ENCODE data around the gene YLPM1. TPM values are rescaled to one million over a fixed set of nuclear protein-coding genes. Genes with fewer than 3 reads are reported as not detected.
"Not testable (repeated sequence)": the region's sequence is repeated elsewhere in the genome, so short reads cannot be mapped to it uniquely, and the experiment has no call there.

Gene YLPM1
- total and polyA plus RNA-seq, 2 experiments from 2014 or later: 39.6 to 50.2 TPM

DNA sequence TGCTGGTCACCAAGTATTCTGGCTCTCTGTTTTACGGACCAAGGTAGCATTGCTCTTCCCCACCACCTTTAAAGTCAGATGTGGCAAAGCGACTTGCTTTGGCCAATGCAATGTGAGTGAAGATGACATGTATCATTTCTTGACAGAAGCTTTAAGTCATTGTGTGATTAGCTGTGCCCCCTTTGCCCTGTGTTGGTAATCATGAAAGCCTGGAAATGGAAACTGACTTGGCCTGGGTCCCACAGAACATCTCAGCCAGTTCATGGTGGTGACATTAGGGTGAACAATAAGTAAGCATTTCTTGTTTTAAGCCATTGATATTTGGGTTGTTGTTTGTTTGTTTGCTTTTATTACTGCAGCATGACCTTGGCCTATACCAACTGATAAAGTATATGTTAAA is 15.9 kb upstream of the YLPM1 start:
- DNase-seq (ENCODE audit: low read depth in 1 of 2, low spot score in 1 of 2): no peak
- Histone ChIP-seq H3K4me1 (ENCODE audit: low read depth) (no peaks in the 10 kb centered on the region), H3K27ac (no peak overlapping the region), H3K4me3 (no peak overlapping the region), H3K9me3 (ENCODE audit: low read depth) (no peaks in the 10 kb centered on the region), H3K36me3 (no peaks in the 10 kb centered on the region), H3K27me3 (no peaks in the 10 kb centered on the region)
- TF ChIP-seq, protein P1, sequence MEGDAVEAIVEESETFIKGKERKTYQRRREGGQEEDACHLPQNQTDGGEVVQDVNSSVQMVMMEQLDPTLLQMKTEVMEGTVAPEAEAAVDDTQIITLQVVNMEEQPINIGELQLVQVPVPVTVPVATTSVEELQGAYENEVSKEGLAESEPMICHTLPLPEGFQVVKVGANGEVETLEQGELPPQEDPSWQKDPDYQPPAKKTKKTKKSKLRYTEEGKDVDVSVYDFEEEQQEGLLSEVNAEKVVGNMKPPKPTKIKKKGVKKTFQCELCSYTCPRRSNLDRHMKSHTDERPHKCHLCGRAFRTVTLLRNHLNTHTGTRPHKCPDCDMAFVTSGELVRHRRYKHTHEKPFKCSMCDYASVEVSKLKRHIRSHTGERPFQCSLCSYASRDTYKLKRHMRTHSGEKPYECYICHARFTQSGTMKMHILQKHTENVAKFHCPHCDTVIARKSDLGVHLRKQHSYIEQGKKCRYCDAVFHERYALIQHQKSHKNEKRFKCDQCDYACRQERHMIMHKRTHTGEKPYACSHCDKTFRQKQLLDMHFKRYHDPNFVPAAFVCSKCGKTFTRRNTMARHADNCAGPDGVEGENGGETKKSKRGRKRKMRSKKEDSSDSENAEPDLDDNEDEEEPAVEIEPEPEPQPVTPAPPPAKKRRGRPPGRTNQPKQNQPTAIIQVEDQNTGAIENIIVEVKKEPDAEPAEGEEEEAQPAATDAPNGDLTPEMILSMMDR (IDR thresholded peaks at IDR 0.05; ENCODE audit: low read depth, low read length): no peak

DNA sequence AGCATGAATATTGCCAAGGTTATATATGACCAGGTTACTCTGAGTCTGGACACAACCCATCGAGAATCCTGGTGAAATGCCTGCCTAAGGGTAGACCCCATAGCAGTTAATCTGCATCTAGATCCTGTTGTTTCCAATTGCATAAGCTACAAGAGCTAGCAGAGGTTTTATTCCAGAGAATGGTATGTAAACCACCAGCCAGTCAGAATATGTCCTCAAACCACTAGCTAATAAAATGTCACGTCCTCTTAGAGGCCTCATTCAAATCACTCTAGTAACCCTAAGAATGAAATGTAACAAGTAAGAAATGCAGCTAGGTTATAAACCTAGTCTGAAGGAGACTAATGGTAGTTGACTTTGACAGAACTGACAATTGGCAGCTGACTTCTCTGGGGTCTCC is 9.0 kb upstream of the YLPM1 start:
- H3K27ac ChIP-seq: no peak overlapping the region
- H3K4me1 ChIP-seq (ENCODE audit: low read depth): no peaks in the 10 kb centered on the region
- TF ChIP-seq, protein P1 (IDR thresholded peaks at IDR 0.05; ENCODE audit: low read depth, low read length): no peak
- no peaks in the 10 kb centered on the region for H3K36me3 ChIP-seq
- no peak for DNase-seq (ENCODE audit: low read depth in 1 of 2, low spot score in 1 of 2)
- H3K27me3 ChIP-seq: peaks cover 10% of the 10 kb centered on the region
- H3K4me3 ChIP-seq: no peak overlapping the region
- H3K9me3 ChIP-seq (ENCODE audit: low read depth): no peaks in the 10 kb centered on the region

DNA sequence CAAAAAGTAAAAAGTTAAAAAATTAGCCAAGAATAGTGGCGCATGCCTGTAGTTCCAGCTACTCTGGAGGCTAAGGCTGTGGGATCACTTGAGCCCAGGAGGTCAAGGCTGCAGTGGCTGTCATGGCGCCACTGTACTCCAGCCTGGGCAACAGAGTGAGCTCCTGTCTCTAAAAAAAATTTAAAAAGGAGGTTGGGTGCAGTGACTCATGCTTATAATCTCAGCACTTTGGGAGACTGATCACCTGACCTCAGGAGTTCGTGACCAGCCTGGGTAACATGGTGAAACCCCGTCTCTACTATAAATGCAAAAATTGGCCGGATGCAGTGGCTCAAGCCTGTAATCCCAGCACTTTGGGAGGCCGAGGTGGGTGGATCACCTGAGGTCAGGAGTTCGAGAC is 8.2 kb upstream of the YLPM1 start:
- DNase-seq (ENCODE audit: low read depth in 1 of 2, low spot score in 1 of 2): no peak
- Histone ChIP-seq H3K27me3 (peaks cover 15% of the 10 kb centered on the region), H3K4me1 (ENCODE audit: low read depth) (no peaks in the 10 kb centered on the region), H3K9me3 (ENCODE audit: low read depth) (no peaks in the 10 kb centered on the region), H3K4me3 (no peak overlapping the region), H3K27ac (no peak overlapping the region), H3K36me3 (no peaks in the 10 kb centered on the region)
- TF ChIP-seq, protein P1 (IDR thresholded peaks at IDR 0.05; ENCODE audit: low read depth, low read length): no peak

DNA sequence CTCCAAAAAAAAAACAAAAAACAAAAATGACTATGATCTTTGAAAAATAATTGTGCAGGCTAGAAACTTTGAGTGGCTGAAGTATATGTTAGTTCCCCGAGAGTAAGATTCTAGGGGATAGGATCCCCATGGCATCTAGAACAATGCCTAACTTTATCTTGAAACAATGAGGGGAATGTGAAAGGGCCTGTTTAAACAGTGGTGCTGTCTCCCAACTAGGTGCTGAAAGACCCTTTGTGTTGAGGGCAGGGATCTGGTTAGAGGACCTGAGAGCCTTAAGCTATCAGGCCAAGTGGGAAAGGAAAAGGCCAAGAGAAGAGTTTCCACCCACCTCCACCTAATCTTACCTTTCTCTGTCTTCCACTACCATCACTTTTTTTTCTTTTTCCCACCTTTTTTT is 6.8 kb upstream of the YLPM1 start:
- Histone ChIP-seq H3K27me3 (peaks cover 17% of the 10 kb centered on the region), H3K4me1 (ENCODE audit: low read depth) (no peaks in the 10 kb centered on the region), H3K4me3 (no peak overlapping the region), H3K36me3 (no peaks in the 10 kb centered on the region), H3K27ac (no peak overlapping the region), H3K9me3 (ENCODE audit: low read depth) (no peaks in the 10 kb centered on the region)
- peak in 1 of 2 donors; percentile 34 for DNase-seq (ENCODE audit: low read depth in 1 of 2, low spot score in 1 of 2)
- TF ChIP-seq, protein P1 (IDR thresholded peaks at IDR 0.05; ENCODE audit: low read depth, low read length): no peak

DNA sequence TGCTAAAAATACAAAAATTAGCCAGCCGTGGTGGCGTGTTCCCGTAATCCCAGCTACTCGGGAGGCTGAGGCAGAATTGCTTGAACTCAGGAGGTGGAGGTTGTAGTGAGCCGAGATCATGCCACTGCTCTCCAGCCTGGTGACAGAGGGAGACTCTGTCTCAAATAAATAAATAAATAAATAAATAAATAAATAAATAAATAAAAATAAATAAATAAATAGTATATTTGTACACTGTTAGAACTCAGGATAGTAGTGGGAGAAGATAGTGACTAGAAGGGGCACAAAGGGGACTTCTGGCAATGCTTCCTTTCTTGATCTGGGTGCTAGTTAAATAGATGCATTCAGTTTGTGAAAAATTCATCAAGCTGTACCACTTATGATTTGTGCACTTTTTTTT is 4.6 kb upstream of the YLPM1 start:
- H3K27me3 ChIP-seq: peaks cover 17% of the 10 kb centered on the region
- not testable (repeated sequence) for H3K9me3 ChIP-seq (ENCODE audit: low read depth); DNase-seq (ENCODE audit: low read depth in 1 of 2, low spot score in 1 of 2); H3K4me1 ChIP-seq (ENCODE audit: low read depth); H3K4me3 ChIP-seq; H3K27ac ChIP-seq; H3K36me3 ChIP-seq

DNA sequence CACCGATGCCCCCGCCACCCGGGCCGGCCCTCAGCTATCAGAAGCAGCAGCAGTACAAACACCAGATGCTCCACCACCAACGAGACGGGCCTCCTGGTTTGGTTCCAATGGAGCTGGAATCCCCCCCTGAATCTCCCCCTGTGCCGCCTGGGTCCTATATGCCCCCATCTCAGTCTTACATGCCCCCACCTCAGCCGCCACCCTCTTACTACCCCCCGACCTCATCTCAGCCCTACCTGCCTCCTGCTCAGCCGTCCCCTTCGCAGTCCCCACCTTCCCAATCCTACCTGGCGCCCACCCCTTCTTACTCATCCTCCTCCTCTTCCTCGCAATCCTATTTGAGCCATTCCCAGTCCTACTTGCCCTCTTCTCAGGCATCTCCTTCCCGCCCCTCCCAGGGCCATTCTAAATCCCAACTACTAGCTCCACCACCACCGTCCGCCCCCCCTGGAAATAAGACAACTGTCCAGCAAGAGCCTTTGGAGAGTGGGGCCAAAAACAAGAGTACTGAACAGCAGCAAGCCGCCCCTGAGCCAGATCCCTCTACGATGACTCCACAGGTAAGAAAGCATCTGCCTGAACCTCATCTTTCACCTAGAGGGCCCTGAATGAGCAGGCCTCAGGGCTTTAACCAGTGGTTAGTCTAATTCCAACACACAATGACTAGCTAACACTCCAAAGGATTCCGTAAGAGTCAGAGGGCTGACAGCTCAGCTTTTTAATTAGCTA is 851 bp downstream of the YLPM1 start:
- Histone ChIP-seq H3K9me3 (ENCODE audit: low read depth) (no peaks in the 10 kb centered on the region), H3K27me3 (peaks cover 8% of the 10 kb centered on the region), H3K4me3 (peak overlapping the region; percentile 76), H3K4me1 (ENCODE audit: low read depth) (peaks cover 31% of the 10 kb centered on the region), H3K27ac (peak overlapping the region; percentile 97), H3K36me3 (no peaks in the 10 kb centered on the region)
- peak; percentile 12 to 22 for DNase-seq (ENCODE audit: low read depth in 1 of 2, low spot score in 1 of 2)
- TF ChIP-seq, protein P1 (IDR thresholded peaks at IDR 0.05; ENCODE audit: low read depth, low read length): no peak
